ENCODE data around the gene FBLL1.

DNA sequence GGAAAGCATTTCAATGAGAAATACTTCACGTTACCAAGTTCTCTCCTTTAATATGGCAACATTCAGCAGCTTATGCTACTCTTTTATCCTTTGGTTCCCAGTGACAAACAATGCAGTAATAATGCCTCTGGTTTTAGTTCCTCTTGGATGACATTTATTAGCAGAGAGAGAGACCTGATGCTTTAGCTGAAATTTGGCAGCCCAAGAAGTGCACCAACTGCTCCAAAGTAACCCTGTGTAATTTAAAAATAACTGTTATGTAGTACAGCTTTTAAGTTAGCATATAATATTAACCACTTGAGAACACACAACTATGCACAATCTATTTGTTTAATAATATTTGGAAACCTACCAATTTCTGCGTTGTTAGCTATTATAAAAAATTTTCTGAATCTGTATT lies 28.3 kb downstream of the FBLL1 start:
- TF ChIP-seq EZH2phosphoT487 (IDR thresholded peaks at IDR 0.05; ENCODE audit: insufficient read depth, low read depth) = no peak
- no peak for TF ChIP-seq EZH2 (IDR thresholded peaks at IDR 0.05; ENCODE audit: insufficient read depth, poor library complexity, severe bottlenecking)
